ELF-1 (cell line): ENCODE measurements around the gene OR56B4.
"Not testable (repeated sequence)": the region's sequence is repeated elsewhere in the genome, so short reads cannot be mapped to it uniquely, and the experiment has no call there.

Experiments
- DNase-seq: peaks from one replicate; pipeline ENCODE4 v3.0.0-alpha.2; 2016; ENCODE audit warnings: low read depth, low spot score

OR56B4 gene

GRCh38 chr11:6107384-6107783 is at the start of gene OR56B4:
TSS of gene OR56B4 (plus strand) at chr11:6107684. CDS start at chr11:6107779, 95 bp downstream.
- DNase-seq: not testable (repeated sequence)

GRCh38 chr11:6061475-6061874 is 46.0 kb upstream of the OR56B4 start:
- no peak for DNase-seq

- no peak for DNase-seq
Measured at GRCh38 chr11:6062691-6063358, 44.7 kb upstream of the OR56B4 start.

- no peak for DNase-seq
Measured at GRCh38 chr11:6067502-6067901, 40.0 kb upstream of the OR56B4 start.

- DNase-seq: not testable (repeated sequence)
Measured at GRCh38 chr11:6076443-6076842, 31.0 kb upstream of the OR56B4 start.

- DNase-seq: peak; percentile 54
Measured at GRCh38 chr11:6077723-6078122, 29.8 kb upstream of the OR56B4 start.

- DNase-seq: no peak
Measured at GRCh38 chr11:6079463-6079862, 28.0 kb upstream of the OR56B4 start.

- DNase-seq: no peak
Measured at GRCh38 chr11:6083129-6083528, 24.4 kb upstream of the OR56B4 start.

- DNase-seq: no peak
Measured at GRCh38 chr11:6084587-6084986, 22.9 kb upstream of the OR56B4 start.

GRCh38 chr11:6094186-6094585 is 13.3 kb upstream of the OR56B4 start:
- no peak for DNase-seq

GRCh38 chr11:6095798-6096197 is 11.7 kb upstream of the OR56B4 start:
- no peak for DNase-seq

- no peak for DNase-seq
Measured at GRCh38 chr11:6096417-6096816, 11.1 kb upstream of the OR56B4 start.

- DNase-seq: no peak
Measured at GRCh38 chr11:6099577-6099976, 7.9 kb upstream of the OR56B4 start.

- no peak for DNase-seq
Measured at GRCh38 chr11:6110011-6110410, 2.5 kb downstream of the OR56B4 start.

GRCh38 chr11:6111673-6112072 is 4.2 kb downstream of the OR56B4 start:
- no peak for DNase-seq

GRCh38 chr11:6116638-6117037 is 9.2 kb downstream of the OR56B4 start:
- no peak for DNase-seq

GRCh38 chr11:6124245-6124644 is 16.8 kb downstream of the OR56B4 start:
- no peak for DNase-seq

- DNase-seq: no peak
Measured at GRCh38 chr11:6127881-6128280, 20.4 kb downstream of the OR56B4 start.

- DNase-seq: no peak
Measured at GRCh38 chr11:6129011-6129410, 21.5 kb downstream of the OR56B4 start.

GRCh38 chr11:6129635-6130034 is 22.2 kb downstream of the OR56B4 start:
- DNase-seq: no peak

- DNase-seq: no peak
Measured at GRCh38 chr11:6132431-6132830, 24.9 kb downstream of the OR56B4 start.

GRCh38 chr11:6135936-6136335 is 28.5 kb downstream of the OR56B4 start:
- DNase-seq: not testable (repeated sequence)

GRCh38 chr11:6142936-6143335 is 35.5 kb downstream of the OR56B4 start:
- DNase-seq: no peak

GRCh38 chr11:6143737-6144136 is 36.3 kb downstream of the OR56B4 start:
- peak; percentile 67 for DNase-seq
